ENCODE measurements around the gene DSG3. TPM values are rescaled to one million over a fixed set of nuclear protein-coding genes. Genes with fewer than 3 reads are reported as not detected.
"Not testable (repeated sequence)": the region's sequence is repeated elsewhere in the genome, so short reads cannot be mapped to it uniquely, and the experiment has no call there.

The DSG3 gene
- total and polyA plus RNA-seq, 8 donors = not detected

DNA sequence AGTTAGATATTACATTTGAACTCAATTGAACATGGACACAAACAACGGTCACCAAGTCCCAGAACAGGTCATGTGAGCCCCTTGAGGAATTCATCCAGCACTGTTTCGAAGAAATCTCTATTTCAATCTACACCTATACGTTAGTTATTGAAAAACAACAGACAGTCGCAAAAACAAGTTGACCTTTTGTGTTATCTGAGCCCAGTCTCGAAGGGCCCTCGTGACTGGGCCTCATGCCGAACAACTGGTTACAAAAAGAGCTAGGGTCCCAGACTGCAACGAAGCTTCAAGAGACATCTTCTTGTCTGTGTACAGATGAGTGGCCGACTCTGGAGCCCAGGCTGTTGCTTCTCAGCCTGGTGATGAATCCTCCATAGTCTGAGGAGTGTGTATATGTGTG lies 45.1 kb downstream of the DSG3 start:
- H3K36me3 ChIP-seq = no peaks in the 10 kb centered on the region
- H3K4me1 ChIP-seq = peaks cover 0 to under 1% of the 10 kb centered on the region in 2 donors
- H3K27ac ChIP-seq = no peak overlapping the region
- intact Hi-C loops (cut with DNase I) = no loop called here
- H3K4me3 ChIP-seq = no peak overlapping the region
- no peak for DNase-seq
- TF ChIP-seq, protein P1, sequence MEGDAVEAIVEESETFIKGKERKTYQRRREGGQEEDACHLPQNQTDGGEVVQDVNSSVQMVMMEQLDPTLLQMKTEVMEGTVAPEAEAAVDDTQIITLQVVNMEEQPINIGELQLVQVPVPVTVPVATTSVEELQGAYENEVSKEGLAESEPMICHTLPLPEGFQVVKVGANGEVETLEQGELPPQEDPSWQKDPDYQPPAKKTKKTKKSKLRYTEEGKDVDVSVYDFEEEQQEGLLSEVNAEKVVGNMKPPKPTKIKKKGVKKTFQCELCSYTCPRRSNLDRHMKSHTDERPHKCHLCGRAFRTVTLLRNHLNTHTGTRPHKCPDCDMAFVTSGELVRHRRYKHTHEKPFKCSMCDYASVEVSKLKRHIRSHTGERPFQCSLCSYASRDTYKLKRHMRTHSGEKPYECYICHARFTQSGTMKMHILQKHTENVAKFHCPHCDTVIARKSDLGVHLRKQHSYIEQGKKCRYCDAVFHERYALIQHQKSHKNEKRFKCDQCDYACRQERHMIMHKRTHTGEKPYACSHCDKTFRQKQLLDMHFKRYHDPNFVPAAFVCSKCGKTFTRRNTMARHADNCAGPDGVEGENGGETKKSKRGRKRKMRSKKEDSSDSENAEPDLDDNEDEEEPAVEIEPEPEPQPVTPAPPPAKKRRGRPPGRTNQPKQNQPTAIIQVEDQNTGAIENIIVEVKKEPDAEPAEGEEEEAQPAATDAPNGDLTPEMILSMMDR (IDR thresholded peaks at IDR 0.05) = no peak
- no peak for ATAC-seq
- H3K9me3 ChIP-seq = no peaks in the 10 kb centered on the region
- peaks cover 7 to 25% of the 10 kb centered on the region in 2 donors for H3K27me3 ChIP-seq

DNA sequence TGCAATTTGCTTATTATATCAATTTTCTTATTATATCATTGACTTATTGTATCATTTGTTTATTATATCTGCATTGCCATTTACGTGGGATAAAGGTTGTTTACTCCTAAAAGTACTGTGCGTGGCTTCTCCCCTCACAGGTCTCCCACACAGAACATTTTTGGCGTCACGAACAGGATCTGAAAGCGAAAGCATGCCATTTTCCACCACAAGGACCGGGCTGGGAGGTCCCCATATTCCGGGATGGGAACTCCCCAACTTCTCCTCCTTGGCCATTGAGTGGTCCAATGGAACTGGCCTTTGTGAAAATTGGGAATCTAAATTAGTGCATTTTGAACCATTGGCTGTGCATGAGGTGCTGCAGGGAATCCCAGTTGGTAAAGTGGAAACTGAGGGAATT lies 45.6 kb downstream of the DSG3 start:
- H3K27ac ChIP-seq = no peak overlapping the region
- peaks cover 12 to 30% of the 10 kb centered on the region in 2 donors for H3K27me3 ChIP-seq
- no peak for DNase-seq
- intact Hi-C loops (cut with DNase I) = no loop called here
- TF ChIP-seq, protein P1 (IDR thresholded peaks at IDR 0.05) = no peak
- no peak overlapping the region for H3K4me3 ChIP-seq
- H3K4me1 ChIP-seq = peaks cover 0 to 5% of the 10 kb centered on the region in 2 donors
- no peaks in the 10 kb centered on the region for H3K9me3 ChIP-seq
- H3K36me3 ChIP-seq = no peaks in the 10 kb centered on the region
- ATAC-seq = no peak

DNA sequence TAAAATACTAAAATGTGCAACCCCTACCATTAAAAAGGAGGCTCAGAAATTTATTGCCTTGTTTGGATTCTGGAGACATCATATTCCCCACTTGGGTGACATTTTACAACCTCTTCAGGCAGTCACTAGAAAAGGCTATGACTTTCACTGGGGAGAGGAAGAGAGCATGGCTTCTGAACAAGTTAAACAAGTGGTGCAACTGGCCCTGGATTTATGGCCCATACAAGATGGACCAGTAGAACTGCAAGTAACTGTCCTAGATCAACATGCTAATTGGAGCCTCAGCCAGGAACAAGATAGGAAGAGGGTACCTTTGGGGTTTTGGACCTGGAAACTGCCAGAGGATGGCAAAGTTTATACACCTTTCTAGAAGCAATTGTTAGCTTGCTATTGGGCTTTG lies 46.4 kb downstream of the DSG3 start:
- no peak overlapping the region for H3K4me3 ChIP-seq
- peaks cover 0 to 10% of the 10 kb centered on the region in 2 donors for H3K4me1 ChIP-seq
- H3K27ac ChIP-seq = no peak overlapping the region
- TF ChIP-seq, protein P1 (IDR thresholded peaks at IDR 0.05) = no peak
- H3K27me3 ChIP-seq = peaks cover 16 to 38% of the 10 kb centered on the region in 2 donors
- intact Hi-C loops (cut with DNase I) = no loop called here
- DNase-seq (no peak), ATAC-seq (no peak)
- no peaks in the 10 kb centered on the region for H3K9me3 ChIP-seq
- no peaks in the 10 kb centered on the region for H3K36me3 ChIP-seq

DNA sequence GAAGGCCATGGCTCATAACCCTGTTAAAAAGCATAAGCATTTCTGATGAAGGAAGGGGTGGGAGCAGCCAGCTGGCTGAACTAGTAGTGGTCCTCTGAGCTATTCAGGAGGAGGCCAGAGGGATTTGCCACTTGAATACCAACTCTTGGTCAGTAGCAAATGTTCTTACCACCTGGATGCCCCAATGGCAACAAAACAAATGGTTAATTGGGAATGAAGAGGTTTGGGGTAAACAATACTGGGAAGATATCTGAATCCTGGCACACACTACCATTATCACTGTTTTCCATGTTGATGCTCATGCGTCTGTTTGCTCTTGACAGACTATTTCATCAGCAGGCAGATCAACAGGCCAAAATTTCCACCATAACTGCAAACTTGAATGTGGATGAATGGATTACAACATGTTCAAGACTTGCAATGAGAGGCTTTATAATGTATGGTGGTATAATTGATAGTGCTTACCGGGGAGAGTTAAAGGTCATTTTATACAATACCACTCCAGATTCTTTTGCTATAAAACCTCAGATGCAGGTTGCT lies 47.2 kb downstream of the DSG3 start:
- H3K4me1 ChIP-seq; H3K9me3 ChIP-seq; DNase-seq; intact Hi-C loops (cut with DNase I); H3K36me3 ChIP-seq; H3K27ac ChIP-seq; H3K4me3 ChIP-seq; ATAC-seq: not testable (repeated sequence)
- peaks cover 16 to 46% of the 10 kb centered on the region in 2 donors for H3K27me3 ChIP-seq

DNA sequence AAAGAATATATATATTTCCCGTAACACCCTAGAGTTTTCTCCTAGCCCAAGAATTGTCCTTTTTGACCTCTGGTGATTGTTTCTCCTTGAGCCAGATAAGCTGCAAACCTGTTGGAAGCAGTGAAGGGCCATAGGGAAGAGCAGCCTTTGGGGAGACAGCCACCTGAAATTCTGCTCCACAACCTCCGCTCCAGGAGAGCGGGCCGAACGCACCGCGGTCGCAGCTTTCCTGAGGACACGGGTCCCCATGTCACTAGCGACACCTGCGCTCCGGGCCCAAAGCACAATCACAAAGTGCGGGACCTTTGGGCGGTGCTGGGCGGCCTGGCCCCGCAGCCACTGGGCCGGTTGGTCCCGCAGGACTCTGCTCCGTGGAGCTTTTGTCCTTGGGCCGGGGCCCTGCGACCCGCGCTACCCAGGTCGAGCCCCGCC lies 49.9 kb downstream of the DSG3 start:
- intact Hi-C loops (cut with DNase I) = no loop called here
- H3K4me3 ChIP-seq = peak overlapping the region; percentile 37 to 45
- H3K27me3 ChIP-seq = peaks cover 16 to 52% of the 10 kb centered on the region in 2 donors
- H3K36me3 ChIP-seq = no peaks in the 10 kb centered on the region
- no peaks in the 10 kb centered on the region for H3K9me3 ChIP-seq
- peak; percentile 62 for ATAC-seq
- peaks cover 0 to 10% of the 10 kb centered on the region in 2 donors for H3K4me1 ChIP-seq
- peak in 2 of 4 donors; percentile 5 to 35 for DNase-seq
- TF ChIP-seq, protein P1 (IDR thresholded peaks at IDR 0.05) = no peak
- peak overlapping the region; percentile 73 to 74 for H3K27ac ChIP-seq

Measured in left lung (tissue), 10 donors.